HCT116 (cell line): ENCODE results near the gene SLC6A3.

ENCODE experiments used
- CBX3 ChIP-seq: IDR thresholded peaks from 2 replicates; pipeline ENCODE4 v1.6.1; 2012; ENCODE audit warnings: low read depth
- CEBPB ChIP-seq: IDR thresholded peaks from 2 replicates; pipeline ENCODE4 v1.6.1; 2012; ENCODE audit warnings: low read depth
- CTCF ChIP-seq, 3 experiments: fragments of 200-600 bp in 1 of 3; sonication (generic) in 1 of 3; IDR thresholded peaks in 2 of 3; conservative IDR thresholded peaks in 1 of 3; 2 replicates each; pipeline ENCODE4 v1.5.1; 2012 to 2017; ENCODE audit warnings: low read depth in 2 of 3, low read length in 2 of 3, antibody characterized with exemption in 1 of 3, borderline replicate concordance in 1 of 3, control low read depth in 1 of 3, mild to moderate bottlenecking in 1 of 3, mixed read lengths in 1 of 3, mixed run types in 1 of 3, moderate library complexity in 1 of 3; ENCODE audit not compliant: insufficient read depth in 1 of 3
- EZH2 ChIP-seq: fragments of 200-600 bp; sonication (generic); IDR thresholded peaks from 2 replicates; pipeline ENCODE4 v1.6.1; 2017; ENCODE audit warnings: antibody characterized with exemption, mixed run types
- EZH2phosphoT487 ChIP-seq: fragments of 200-600 bp; IDR thresholded peaks from 2 replicates; pipeline ENCODE4 v1.6.1; 2018; ENCODE audit warnings: antibody characterized with exemption, borderline replicate concordance
- JUND ChIP-seq: IDR thresholded peaks from 2 replicates; pipeline ENCODE4 v1.6.1; 2012
- MAX ChIP-seq: IDR thresholded peaks from 2 replicates; pipeline ENCODE4 v1.6.1; 2012
- POLR2A ChIP-seq: IDR thresholded peaks from 2 replicates; pipeline ENCODE4 v1.7.0; 2011; ENCODE audit warnings: borderline replicate concordance; ENCODE audit not compliant: insufficient read depth, insufficient read length; ENCODE audit errors: extremely low read depth
- REST ChIP-seq: IDR thresholded peaks from 2 replicates; pipeline ENCODE4 v1.6.1; 2012; ENCODE audit warnings: low read depth
- SIN3A ChIP-seq: IDR thresholded peaks from 2 replicates; pipeline ENCODE4 v1.6.1; 2012; ENCODE audit warnings: low read depth
- SRF ChIP-seq: IDR thresholded peaks from 2 replicates; pipeline ENCODE4 v1.6.1; 2012; ENCODE audit warnings: low read depth
- ZFX ChIP-seq: fragments of 450-650 bp; IDR thresholded peaks from 2 replicates; pipeline ENCODE4 v1.6.1; 2017
- ZNF274 ChIP-seq: fragments of 200-500 bp; sonication (Bioruptor generic); IDR thresholded peaks from 2 replicates; pipeline ENCODE4 v1.6.1; 2014; ENCODE audit warnings: mild to moderate bottlenecking, low read depth, low read length, inconsistent platforms

DNA sequence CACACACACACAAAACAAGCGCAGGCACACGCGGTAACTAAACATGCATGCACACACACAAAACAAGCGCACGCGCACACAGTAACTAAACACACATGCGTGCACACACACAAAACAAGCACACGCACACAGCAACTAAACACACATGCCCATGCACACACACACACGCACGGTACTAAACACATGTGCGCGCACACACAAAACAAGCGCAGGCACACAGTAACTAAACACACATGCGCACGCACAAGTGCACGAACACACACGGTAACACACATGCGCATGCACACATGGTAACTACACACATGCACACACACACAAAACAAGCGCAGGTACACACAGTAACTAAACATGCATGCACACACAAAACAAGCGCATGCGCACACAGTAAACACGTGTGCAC, 19.9 kb upstream of the SLC6A3 start:
- no peak for TF ChIP-seq EZH2
- no peak for TF ChIP-seq CTCF (IDR thresholded peaks at IDR 0.05 in 2 of 3, conservative IDR thresholded peaks at IDR 0.05 in 1 of 3; ENCODE audit: borderline replicate concordance in 1 of 3, insufficient read depth in 1 of 3, low read depth in 2 of 3, low read length in 2 of 3)
- no peak for TF ChIP-seq POLR2A
- no peak for TF ChIP-seq CBX3
- no peak for TF ChIP-seq REST
- TF ChIP-seq ZFX = no peak
- TF ChIP-seq SRF = no peak
- no peak for TF ChIP-seq CEBPB
- TF ChIP-seq JUND = no peak
- no peak for TF ChIP-seq EZH2phosphoT487
- TF ChIP-seq MAX = no peak
- no peak for TF ChIP-seq SIN3A
- TF ChIP-seq ZNF274 = no peak
